ENCODE data around the gene HEBP2. TPM values are rescaled to one million over a fixed set of nuclear protein-coding genes. Genes with fewer than 3 reads are reported as not detected.

Gene HEBP2
- total and polyA plus RNA-seq, 9 donors: 12.4 to 64.8 (median 44.3) TPM

DNA sequence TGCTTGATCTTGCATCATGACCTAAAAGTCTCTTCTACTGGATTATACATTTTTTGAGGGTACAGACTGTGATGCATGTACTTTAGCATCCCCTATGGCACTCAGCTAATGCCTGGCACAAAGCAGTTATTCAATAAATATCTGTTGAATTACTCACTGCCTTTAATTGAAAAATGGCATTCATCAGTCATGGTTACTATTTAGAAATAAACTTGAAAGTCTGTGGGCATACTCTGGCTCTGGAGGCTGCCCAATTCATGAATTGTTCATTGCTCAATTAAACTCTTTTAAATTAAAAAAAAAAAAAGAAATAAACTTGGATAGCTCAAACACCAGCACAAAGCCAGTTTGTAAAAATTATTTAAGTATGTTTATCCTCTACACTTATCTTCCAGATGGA, 40.0 kb downstream of the HEBP2 start:
- H3K27me3 ChIP-seq: no peaks in the 10 kb centered on the region
- no peaks in the 10 kb centered on the region for H3K4me1 ChIP-seq (ENCODE audit: insufficient read depth)
- no peaks in the 10 kb centered on the region for H3K9me3 ChIP-seq
- no peak overlapping the region for H3K4me3 ChIP-seq
- H3K36me3 ChIP-seq: no peaks in the 10 kb centered on the region
- DNase-seq: no peak
- no peak overlapping the region for H3K27ac ChIP-seq
- TF ChIP-seq, protein P1, sequence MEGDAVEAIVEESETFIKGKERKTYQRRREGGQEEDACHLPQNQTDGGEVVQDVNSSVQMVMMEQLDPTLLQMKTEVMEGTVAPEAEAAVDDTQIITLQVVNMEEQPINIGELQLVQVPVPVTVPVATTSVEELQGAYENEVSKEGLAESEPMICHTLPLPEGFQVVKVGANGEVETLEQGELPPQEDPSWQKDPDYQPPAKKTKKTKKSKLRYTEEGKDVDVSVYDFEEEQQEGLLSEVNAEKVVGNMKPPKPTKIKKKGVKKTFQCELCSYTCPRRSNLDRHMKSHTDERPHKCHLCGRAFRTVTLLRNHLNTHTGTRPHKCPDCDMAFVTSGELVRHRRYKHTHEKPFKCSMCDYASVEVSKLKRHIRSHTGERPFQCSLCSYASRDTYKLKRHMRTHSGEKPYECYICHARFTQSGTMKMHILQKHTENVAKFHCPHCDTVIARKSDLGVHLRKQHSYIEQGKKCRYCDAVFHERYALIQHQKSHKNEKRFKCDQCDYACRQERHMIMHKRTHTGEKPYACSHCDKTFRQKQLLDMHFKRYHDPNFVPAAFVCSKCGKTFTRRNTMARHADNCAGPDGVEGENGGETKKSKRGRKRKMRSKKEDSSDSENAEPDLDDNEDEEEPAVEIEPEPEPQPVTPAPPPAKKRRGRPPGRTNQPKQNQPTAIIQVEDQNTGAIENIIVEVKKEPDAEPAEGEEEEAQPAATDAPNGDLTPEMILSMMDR (IDR thresholded peaks at IDR 0.05): no peak
- no peak for TF ChIP-seq EP300 (IDR thresholded peaks at IDR 0.05)
- no peak for TF ChIP-seq POLR2A (IDR thresholded peaks at IDR 0.05)
- intact Hi-C loops (cut with DNase I): no loop called here

DNA sequence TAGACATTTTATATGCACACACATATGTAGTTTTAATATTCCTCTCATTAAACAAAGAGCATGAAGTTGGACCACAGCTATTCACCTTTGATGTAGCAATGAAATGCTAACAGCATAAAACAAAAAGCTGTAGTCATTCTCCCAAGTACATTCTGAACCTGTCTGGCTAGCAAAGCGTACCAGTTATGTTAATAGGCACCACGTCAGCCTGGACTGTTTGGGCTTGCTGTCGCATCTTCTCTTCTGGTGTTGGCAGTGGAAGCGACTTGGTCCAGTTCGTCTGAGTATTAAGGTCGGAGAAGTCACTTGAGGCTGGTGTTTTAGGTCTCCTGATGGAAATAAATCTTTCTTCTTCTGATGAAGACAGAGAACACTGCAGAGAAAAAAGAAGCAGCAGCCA, 42.8 kb downstream of the HEBP2 start:
- no peak for TF ChIP-seq EP300 (IDR thresholded peaks at IDR 0.05)
- no peak for TF ChIP-seq POLR2A (IDR thresholded peaks at IDR 0.05)
- TF ChIP-seq, protein P1 (IDR thresholded peaks at IDR 0.05): no peak
- H3K36me3 ChIP-seq: no peaks in the 10 kb centered on the region
- H3K27ac ChIP-seq: no peak overlapping the region
- no peaks in the 10 kb centered on the region for H3K27me3 ChIP-seq
- 78 to 90% (median 85%) methylated on average over 6 of the region's 6 CpGs for WGBS, 3 donors
- DNase-seq: no peak
- H3K9me3 ChIP-seq: no peaks in the 10 kb centered on the region
- no peaks in the 10 kb centered on the region for H3K4me1 ChIP-seq (ENCODE audit: insufficient read depth)
- H3K4me3 ChIP-seq: no peak overlapping the region
- intact Hi-C loops (cut with DNase I): no loop called here

DNA sequence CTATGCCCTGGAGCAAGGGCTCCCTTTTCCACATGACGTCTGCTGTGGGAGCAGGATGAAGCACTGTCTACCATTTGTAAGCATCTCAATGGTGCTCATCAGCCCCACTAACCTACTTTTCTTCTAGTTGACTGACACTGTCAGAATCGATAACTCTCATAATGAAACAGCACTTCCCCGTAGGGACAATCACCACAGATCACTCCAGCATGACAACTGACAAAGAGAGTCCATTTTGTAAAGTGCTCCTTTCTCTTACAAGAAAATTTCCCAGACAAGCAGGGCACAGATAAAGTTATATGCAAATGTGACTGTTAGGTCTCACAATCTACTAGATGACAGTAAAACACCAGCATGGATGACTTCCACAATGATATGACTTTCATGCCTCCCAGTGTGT, 46.4 kb downstream of the HEBP2 start:
- intact Hi-C loops (cut with DNase I): no loop called here
- no peak overlapping the region for H3K27ac ChIP-seq
- DNase-seq: no peak
- 81 to 90% (median 86%) methylated on average over 3 of the region's 3 CpGs for WGBS, 3 donors
- no peaks in the 10 kb centered on the region for H3K4me1 ChIP-seq (ENCODE audit: insufficient read depth)
- TF ChIP-seq EP300 (IDR thresholded peaks at IDR 0.05) (no peak), POLR2A (IDR thresholded peaks at IDR 0.05) (no peak)
- TF ChIP-seq, protein P1 (IDR thresholded peaks at IDR 0.05): no peak
- H3K9me3 ChIP-seq: no peaks in the 10 kb centered on the region
- H3K4me3 ChIP-seq: no peak overlapping the region
- H3K27me3 ChIP-seq: no peaks in the 10 kb centered on the region
- no peaks in the 10 kb centered on the region for H3K36me3 ChIP-seq

DNA sequence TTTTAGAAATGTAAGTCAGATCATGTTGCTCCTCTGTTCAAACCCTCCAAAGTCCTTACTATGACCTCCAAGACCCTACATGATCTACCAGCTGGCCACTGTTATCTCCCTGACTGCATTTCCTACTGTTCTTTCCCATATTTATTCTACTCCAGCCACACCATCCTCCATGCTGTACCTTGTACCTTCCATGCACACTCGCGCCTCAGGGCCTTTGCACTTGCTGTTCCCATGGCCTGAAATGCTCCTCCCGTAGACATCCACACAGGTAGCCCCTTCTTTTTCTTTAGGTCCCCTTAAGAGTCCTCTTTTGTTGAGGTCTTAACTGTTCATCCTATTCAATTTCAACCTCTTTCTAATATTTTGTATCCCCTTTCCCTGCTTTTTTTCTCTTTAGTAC, 47.0 kb downstream of the HEBP2 start:
- Histone ChIP-seq H3K9me3 (no peaks in the 10 kb centered on the region), H3K36me3 (no peaks in the 10 kb centered on the region), H3K4me1 (ENCODE audit: insufficient read depth) (no peaks in the 10 kb centered on the region), H3K27ac (no peak overlapping the region), H3K4me3 (no peak overlapping the region), H3K27me3 (no peaks in the 10 kb centered on the region)
- no peak for TF ChIP-seq POLR2A (IDR thresholded peaks at IDR 0.05)
- TF ChIP-seq EP300 (IDR thresholded peaks at IDR 0.05): no peak
- TF ChIP-seq, protein P1 (IDR thresholded peaks at IDR 0.05): no peak
- 95 to 99% (median 98%) methylated on average over 3 of the region's 3 CpGs for WGBS, 3 donors
- no peak for DNase-seq
- intact Hi-C loops (cut with DNase I): no loop called here

All from ovary (tissue), 9 donors.